Endothelial cell of umbilical vein (primary cell): ENCODE results near the gene CEP63. TPM values are rescaled to one million over a fixed set of nuclear protein-coding genes. Genes with fewer than 3 reads are reported as not detected.

Experiments
- Bru-seq: library from RNA; stranded (reverse); fragments of 400-500 nt; gene quantifications from one replicate; lab custom pipeline; 2021; lab: Mats Ljungman, UMichigan
- BruChase-seq, 2 experiments: library from RNA; stranded (reverse); fragments of 400-500 nt; gene quantifications; one replicate each; lab custom pipeline; 2021; lab: Mats Ljungman, UMichigan
- BruUV-seq: library from RNA; stranded (reverse); fragments of 400-500 nt; replicated peaks from 2 replicates; lab custom pipeline; 2021; lab: Mats Ljungman, UMichigan
- CTCF ChIA-PET: fragments of 300-600, 350-600 bp; sonication (Branson Sonifier 250); formaldehyde crosslinking; loops from one replicate; lab custom pipeline; 2021; ENCODE audit warnings: antibody characterized with exemption, inconsistent platforms; lab: Charles Lee
- POLR2A ChIA-PET: fragments of 300-600, 350-600 bp; sonication (Branson Sonifier 250); formaldehyde crosslinking; loops from one replicate; lab custom pipeline; 2021; ENCODE audit warnings: antibody characterized with exemption, inconsistent platforms; lab: Charles Lee
- DNase-seq: peaks from one replicate; pipeline ENCODE4 v3.0.0-alpha.2; 2011; ENCODE audit warnings: low read depth, low spot score
- FAIRE-seq: peaks from 2 replicates; lab custom pipeline; 2011; peaks lifted over from hg19 to GRCh38; lab: Jason Lieb, UNC
- H2AFZ ChIP-seq: 2 replicates; pipeline ENCODE4 v1.6.0; 2012; ENCODE audit warnings: low read depth, low read length, control low read depth, inconsistent platforms
- H3K27ac ChIP-seq: 2 replicates; pipeline ENCODE4 v1.5.1; 2011; ENCODE audit warnings: low read depth, mild to moderate bottlenecking, control low read depth, low read length, moderate library complexity; ENCODE audit not compliant: insufficient read depth
- H3K27me3 ChIP-seq, 2 experiments: 2 replicates each; pipeline versions ENCODE4 v1.6.0 to v1.6.1; 2011; ENCODE audit warnings: low read length in 2 of 2, mixed read lengths in 1 of 2; ENCODE audit not compliant: control insufficient read depth in 2 of 2, insufficient read depth in 2 of 2
- H3K36me3 ChIP-seq, 2 experiments: 2 replicates in 1 of 2; 3 replicates in 1 of 2; pipeline ENCODE4 v1.5.1; 2011; ENCODE audit warnings: low read length in 2 of 2, mild to moderate bottlenecking in 1 of 2, moderate library complexity in 1 of 2; ENCODE audit not compliant: control insufficient read depth in 2 of 2, insufficient read depth in 2 of 2; ENCODE audit errors: extremely low read depth in 1 of 2
- H3K4me1 ChIP-seq: 3 replicates; pipeline ENCODE4 v1.5.1; 2011; ENCODE audit warnings: mild to moderate bottlenecking, low read length; ENCODE audit not compliant: control insufficient read depth, insufficient read depth; ENCODE audit errors: extremely low read depth
- H3K4me2 ChIP-seq: 2 replicates; pipeline ENCODE4 v1.6.1; 2011; ENCODE audit warnings: low read length, control low read depth, mixed read lengths; ENCODE audit not compliant: insufficient read depth
- H3K4me3 ChIP-seq, 3 experiments: fragments of 200-600 bp in 1 of 3; sonication (generic), shearing (Covaris generic) in 1 of 3; replicated peaks in 1 of 3; 2 replicates each; pipeline ENCODE4 v1.5.1; 2011 to 2016; ENCODE audit warnings: control low read depth in 3 of 3, low read length in 3 of 3, mild to moderate bottlenecking in 2 of 3, inconsistent platforms in 1 of 3, low read depth in 1 of 3, moderate library complexity in 1 of 3; ENCODE audit not compliant: insufficient read depth in 1 of 3
- H3K79me2 ChIP-seq: 2 replicates; pipeline ENCODE4 v1.6.0; 2012; ENCODE audit warnings: low read length, inconsistent platforms; ENCODE audit not compliant: control insufficient read depth, insufficient read depth
- H3K9ac ChIP-seq: replicated peaks from 2 replicates; pipeline ENCODE3; 2011; ENCODE audit warnings: low read length, control low read depth; ENCODE audit not compliant: insufficient read depth; ENCODE audit errors: extremely low read depth
- H3K9me1 ChIP-seq: replicated peaks from 3 replicates; pipeline ENCODE4 v1.6.0; 2011; ENCODE audit warnings: mild to moderate bottlenecking, low read length; ENCODE audit not compliant: control insufficient read depth, insufficient read depth; ENCODE audit errors: extremely low read depth
- H3K9me3 ChIP-seq: replicated peaks from 2 replicates; pipeline ENCODE4 v1.5.1; 2012; ENCODE audit warnings: low read length, inconsistent platforms; ENCODE audit not compliant: control insufficient read depth, insufficient read depth
- H4K20me1 ChIP-seq: replicated peaks from 2 replicates; pipeline ENCODE3; 2011; ENCODE audit warnings: mild to moderate bottlenecking, low read length; ENCODE audit not compliant: control insufficient read depth, insufficient read depth; ENCODE audit errors: extremely low read depth
- CTCF ChIP-seq, 2 donors: IDR thresholded peaks; 1 replicate in 1 of 2; 2 replicates in 1 of 2; pipeline ENCODE4 v1.5.1; 2011; ENCODE audit warnings: low read length in 2 of 2, mild to moderate bottlenecking in 2 of 2, moderate library complexity in 2 of 2, control low read depth in 1 of 2, inconsistent platforms in 1 of 2, low read depth in 1 of 2; ENCODE audit not compliant: insufficient read depth in 1 of 2; ENCODE audit errors: extremely low read depth in 1 of 2
- EZH2 ChIP-seq: IDR thresholded peaks from 2 replicates; pipeline ENCODE4 v1.6.1; 2012; ENCODE audit warnings: borderline replicate concordance, low read depth, mild to moderate bottlenecking, moderate library complexity, low read length, inconsistent platforms; ENCODE audit not compliant: severe bottlenecking
- FOS ChIP-seq: IDR thresholded peaks from 2 replicates; pipeline ENCODE4 v1.6.1; 2011; ENCODE audit warnings: mild to moderate bottlenecking, low read length, moderate library complexity, borderline replicate concordance; ENCODE audit not compliant: insufficient read depth
- JUN ChIP-seq: IDR thresholded peaks from 2 replicates; pipeline ENCODE4 v1.6.1; 2011; ENCODE audit warnings: borderline replicate concordance, low read depth; ENCODE audit not compliant: insufficient read length, insufficient read depth
- MYC ChIP-seq: IDR thresholded peaks from one replicate; pipeline ENCODE4 v1.6.1; 2011; ENCODE audit warnings: mild to moderate bottlenecking, low read depth, low read length
- POLR2A ChIP-seq: IDR thresholded peaks from 2 replicates; pipeline ENCODE4 v1.6.1; 2012; ENCODE audit warnings: low read depth, mild to moderate bottlenecking, control low read depth, low read length
- POLR2AphosphoS5 ChIP-seq: IDR thresholded peaks from 2 replicates; pipeline ENCODE4 v1.6.1; 2012; ENCODE audit warnings: low read depth, mild to moderate bottlenecking, control low read depth, low read length, moderate library complexity; ENCODE audit not compliant: insufficient read depth
- dilution Hi-C: fragments of 300-500 bp; cut with MboI; formaldehyde crosslinking; loops from one replicate; pipeline ENCODE4 v1.15.0; 2019; ENCODE audit warnings: low sequenced_read_pairs; ENCODE audit not compliant: extremely low pct_ligation_motif_present
- intact Hi-C: fragments of 100-400 bp; cut with micrococcal nuclease; formaldehyde crosslinking; loops from one replicate; pipeline ENCODE4 v1.10.0; 2022
- long read RNA-seq: library from polyadenylated mRNA; stranded (forward); transcript quantifications from one replicate; pipeline ENCODE4 v2.0.0, GENCODE V29; 2021
- polyA minus RNA-seq, 3 experiments: library from RNA; depleted of rRNA, polyadenylated mRNA; stranded (reverse); fragments of >200 nt; gene quantifications; 1 replicate in 1 of 3; 2 replicates in 2 of 3; pipeline ENCODE4 v1.2.3, GENCODE V29; 2011
- polyA plus RNA-seq, 4 experiments: library from polyadenylated mRNA; depleted of rRNA in 3 of 4; stranded (reverse) in 3 of 4; unstranded in 1 of 4; fragments of >200 nt; gene quantifications; 2 replicates each; pipeline versions ENCODE4 v1.2.1 to v1.2.3, GENCODE V29; 2011 to 2012; ENCODE audit warnings: missing spikeins in 1 of 4
- total RNA-seq: library from RNA; stranded (reverse); gene quantifications from 2 replicates; pipeline ENCODE4 v1.2.3, GENCODE V29; 2021
- TF ChIP-seq, protein P1 (sequence below): IDR thresholded peaks from 2 replicates; pipeline ENCODE4 v1.6.1; 2011; ENCODE audit not compliant: insufficient read depth, insufficient read length

Gene CEP63
- total RNA-seq: 24.9 and 29.4 TPM in 2 replicates
- 3.8 and 5.7 TPM in 2 replicates for polyA plus RNA-seq
- 8.0 and 9.4 TPM in 2 replicates for polyA plus RNA-seq (2011; cell fraction: cytosol; rRNA removed)
- 9.5 and 12.5 TPM in 2 replicates for polyA plus RNA-seq (2011; cell fraction: nucleus; rRNA removed)
- 17.7 and 26.2 TPM in 2 replicates for polyA plus RNA-seq (2012)
- polyA minus RNA-seq: 7.3 and 7.5 TPM in 2 replicates
- polyA minus RNA-seq (2011; cell fraction: cytosol; rRNA and poly(A)+ RNA removed): 12.6 TPM
- 22.6 and 27.3 TPM in 2 replicates for polyA minus RNA-seq (2011; cell fraction: nucleus; rRNA and poly(A)+ RNA removed)
- percentile 72 among the genes with signal in this experiment for Bru-seq, nascent RNA
- percentile 63 among the genes with signal in this experiment for BruChase-seq, experiment 1, labeled RNA remaining after a 6-hour chase
- BruChase-seq, experiment 2, labeled RNA remaining after a 2-hour chase: percentile 60 among the genes with signal in this experiment
- long read RNA-seq, transcript CEP63-201 (12 exons, 2,056 nt): major isoform, 30 of 73 reads
- long read RNA-seq, partial matches to known transcripts: 2 of 73 reads
- long read RNA-seq, other reads (novel, unspliced or antisense): 38 of 73 reads

DNA sequence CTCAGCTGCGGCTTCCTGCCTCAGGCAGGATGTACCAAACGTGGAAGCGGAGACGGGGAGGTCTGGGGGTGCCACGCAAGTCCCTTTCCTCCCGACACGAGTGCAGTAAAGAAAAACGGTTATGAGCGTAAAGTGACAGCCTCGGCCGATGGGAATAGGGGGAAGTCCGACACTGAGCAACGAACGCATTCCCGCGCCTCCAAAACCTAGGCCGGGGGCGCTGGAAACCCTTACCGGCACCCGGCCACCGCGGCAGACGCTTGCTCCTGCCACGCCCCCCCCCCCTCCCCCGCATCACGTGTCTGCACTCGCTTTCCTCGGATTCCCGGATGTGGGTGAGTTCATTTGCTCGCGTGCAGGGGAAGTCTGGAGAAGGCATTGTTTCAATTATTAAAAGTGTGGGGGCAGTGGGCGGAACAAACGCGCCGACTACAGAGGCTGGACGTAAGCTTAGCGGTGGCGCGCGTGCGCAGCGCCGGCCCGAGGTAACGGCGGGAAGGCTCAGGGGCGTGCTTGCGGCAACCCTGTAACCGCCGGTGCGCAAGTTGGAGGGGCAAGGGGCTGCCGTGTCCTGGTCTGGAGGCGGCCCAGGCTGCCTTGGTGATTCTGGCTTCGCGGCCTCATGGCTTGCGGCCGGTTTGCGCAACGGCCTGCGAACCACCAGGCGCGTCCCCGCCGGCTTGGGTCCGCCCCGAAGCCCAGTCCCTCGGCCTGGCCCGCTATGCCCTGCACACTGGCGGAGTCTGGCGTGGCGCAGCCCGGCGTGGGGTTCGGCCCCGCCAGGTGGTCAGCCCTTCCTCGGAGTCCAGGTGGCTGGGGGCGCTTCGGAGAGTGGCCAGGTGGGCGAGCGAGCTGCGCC lies at the start of gene CEP63, which contains the start of gene ANAPC13:
CEP63 (plus strand) TSS at position 340 of the 859 bp plus-strand sequence. CDS start 9,264 bp downstream, outside the sequence.
ANAPC13 (minus strand) TSS at position 268 of the 859 bp plus-strand sequence. CDS start 3,081 bp downstream, outside the sequence.
- peak within 1 kb of the TSS; percentile 68 for H2AFZ ChIP-seq
- FAIRE-seq: peak; percentile 85
- H4K20me1 ChIP-seq: no peaks in the 10 kb centered on the region
- peaks cover 60% of the 10 kb centered on the region for H3K79me2 ChIP-seq
- peaks cover 3 to 5% of the 10 kb centered on the region in 2 experiments for H3K36me3 ChIP-seq
- H3K4me3 ChIP-seq: peak within 1 kb of the TSS; percentile 75 to 88 (median 75)
- TF ChIP-seq POLR2A (peak; percentile 82), JUN (no peak), POLR2AphosphoS5 (peak; percentile 87), EZH2 (no peak), MYC (peak; percentile 31), FOS (peak; percentile 17), CTCF (IDR thresholded peaks at IDR 0.05; ENCODE audit: extremely low read depth in 1 of 2, insufficient read depth in 1 of 2, low read depth in 1 of 2, low read length in 2 of 2) (no peak)
- TF ChIP-seq, protein P1, sequence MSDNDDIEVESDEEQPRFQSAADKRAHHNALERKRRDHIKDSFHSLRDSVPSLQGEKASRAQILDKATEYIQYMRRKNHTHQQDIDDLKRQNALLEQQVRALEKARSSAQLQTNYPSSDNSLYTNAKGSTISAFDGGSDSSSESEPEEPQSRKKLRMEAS: peak; percentile 80
- peak within 1 kb of the TSS; percentile 94 for H3K9ac ChIP-seq
- H3K9me1 ChIP-seq: no peaks in the 10 kb centered on the region
- H3K4me1 ChIP-seq: peaks cover 45% of the 10 kb centered on the region
- peak; percentile 99 for DNase-seq
- CTCF ChIA-PET: interaction anchor here (0.7 to 2.3 kb wide), 8 partner anchors 12 to 273 kb away, joined by 3 to 16 read pairs (median 4); no protein-coding TSS in a partner anchor
- intact Hi-C loops (loop anchor here (1.0 to 10.0 kb wide), 4 partner anchors 112 to 914 kb away; partner anchors contain the start of genes AMOTL2 and CDV3), dilution Hi-C loops (no loop called here)
- H3K27me3 ChIP-seq: no peaks in the 10 kb centered on the region
- H3K9me3 ChIP-seq: no peaks in the 10 kb centered on the region
- BruUV-seq: no TSS peak
- peak within 1 kb of the TSS; percentile 92 for H3K4me2 ChIP-seq
- H3K27ac ChIP-seq: peak within 1 kb of the TSS; percentile 92
- POLR2A ChIA-PET: interaction anchor here (0.7 to 2.4 kb wide), 8 partner anchors 48 to 1750 kb away, joined by 3 to 10 read pairs (median 4); partner anchors contain the start of gene AMOTL2
